PC-3 (cell line): ENCODE measurements around the gene ZDHHC1. TPM values are rescaled to one million over a fixed set of nuclear protein-coding genes. Genes with fewer than 3 reads are reported as not detected.

Experiments
- ATAC-seq: fragments of 200-7000 bp; cut with Tn5 transposase; 2 replicates; pipeline ENCODE4 v1.9.1; 2020; ENCODE audit warnings: mild to moderate bottlenecking, moderate library complexity
- BruUV-seq: library from RNA; stranded (reverse); fragments of 400-500 nt; replicated peaks from 2 replicates; lab custom pipeline; 2021; lab: Mats Ljungman, UMichigan
- CTCF ChIA-PET: fragments of 300-600 bp; sonication (Branson Sonifier 250); formaldehyde crosslinking; loops from one replicate; lab custom pipeline; 2022; ENCODE audit warnings: antibody characterized with exemption; lab: Charles Lee
- POLR2A ChIA-PET: fragments of 300-600 bp; sonication (Branson Sonifier 250); formaldehyde crosslinking; loops from one replicate; lab custom pipeline; 2022; ENCODE audit warnings: antibody characterized with exemption; ENCODE audit not compliant: unreplicated experiment; lab: Charles Lee
- DNase-seq: peaks from one replicate; pipeline ENCODE4 v3.0.0-alpha.2; 2015
- H2AFZ ChIP-seq: fragments of 300-600 bp; sonication (generic); 2 replicates; pipeline ENCODE4 v1.6.0; 2016; ENCODE audit warnings: antibody characterized with exemption, low read length
- H3F3A ChIP-seq: fragments of 300-600 bp; sonication (generic); one replicate; pipeline ENCODE4 v1.6.0; 2017; ENCODE audit warnings: antibody characterized with exemption, low read length, control low read depth, mild to moderate bottlenecking; ENCODE audit not compliant: unreplicated experiment
- H3K27ac ChIP-seq: fragments of 300-600 bp; sonication (generic); 2 replicates; pipeline ENCODE4 v1.5.1; 2016; ENCODE audit warnings: mild to moderate bottlenecking, low read length
- H3K27me3 ChIP-seq: fragments of 300-600 bp; sonication (generic); 2 replicates; pipeline ENCODE4 v1.6.1; 2016; ENCODE audit warnings: low read length, mixed read lengths
- H3K36me3 ChIP-seq: fragments of 300-600 bp; sonication (generic); 2 replicates; pipeline ENCODE4 v1.6.1; 2016; ENCODE audit warnings: low read depth, mixed run types, low read length, mixed read lengths
- H3K4me1 ChIP-seq: fragments of 300-600 bp; sonication (generic); 2 replicates; pipeline ENCODE4 v1.5.1; 2016; ENCODE audit warnings: low read length; ENCODE audit not compliant: insufficient read depth
- H3K4me2 ChIP-seq: fragments of 300-600 bp; sonication (generic); 2 replicates; pipeline ENCODE4 v1.6.0; 2016; ENCODE audit warnings: low read length
- H3K4me3 ChIP-seq: fragments of 300-600 bp; sonication (generic); 2 replicates; pipeline ENCODE4 v1.5.1; 2016; ENCODE audit warnings: mild to moderate bottlenecking, low read length, mixed read lengths
- H3K79me2 ChIP-seq: fragments of 300-600 bp; sonication (generic); 2 replicates; pipeline ENCODE4 v1.6.1; 2017; ENCODE audit warnings: low read length, mixed read lengths
- H3K9ac ChIP-seq: fragments of 300-600 bp; sonication (generic); 2 replicates; pipeline ENCODE4 v1.6.0; 2016; ENCODE audit warnings: mild to moderate bottlenecking, low read length
- H3K9me2 ChIP-seq: fragments of 300-600 bp; sonication (generic); replicated peaks from 2 replicates; pipeline ENCODE4 v1.6.1; 2016; ENCODE audit warnings: mixed run types, low read length, mixed read lengths
- H3K9me3 ChIP-seq: fragments of 300-600 bp; sonication (generic); 2 replicates; pipeline ENCODE4 v1.6.1; 2016; ENCODE audit warnings: low read length, mixed read lengths
- H4K20me1 ChIP-seq: fragments of 300-600 bp; sonication (generic); 2 replicates; pipeline ENCODE4 v1.6.1; 2016; ENCODE audit warnings: low read length, mixed read lengths
- EZH2 ChIP-seq: fragments of 300-600 bp; sonication (generic); IDR thresholded peaks from one replicate; pipeline ENCODE4 v1.6.1; 2017; ENCODE audit warnings: antibody characterized with exemption, mild to moderate bottlenecking, low read length; ENCODE audit not compliant: unreplicated experiment
- EZH2phosphoT487 ChIP-seq: fragments of 300-600 bp; sonication (generic); IDR thresholded peaks from 2 replicates; pipeline ENCODE4 v1.6.1; 2018; ENCODE audit warnings: mild to moderate bottlenecking, antibody characterized with exemption, low read length, borderline replicate concordance
- intact Hi-C: fragments of 100-400 bp; cut with micrococcal nuclease; formaldehyde crosslinking; loops from 2 replicates; pipeline ENCODE4 v1.9.0; 2023
- total RNA-seq: library from RNA; depleted of rRNA; stranded (reverse); fragments of >200 nt; gene quantifications from 2 replicates; pipeline ENCODE4 v1.2.3, GENCODE V29; 2014
- TF ChIP-seq, protein P1 (sequence below): fragments of 300-600 bp; sonication (generic); conservative IDR thresholded peaks from 2 replicates; pipeline ENCODE4 v1.5.1; 2017; ENCODE audit warnings: antibody characterized with exemption, low read depth, mild to moderate bottlenecking, low read length

Gene ZDHHC1
- total RNA-seq, 1 experiment from 2014 or later: 4.8 TPM

DNA sequence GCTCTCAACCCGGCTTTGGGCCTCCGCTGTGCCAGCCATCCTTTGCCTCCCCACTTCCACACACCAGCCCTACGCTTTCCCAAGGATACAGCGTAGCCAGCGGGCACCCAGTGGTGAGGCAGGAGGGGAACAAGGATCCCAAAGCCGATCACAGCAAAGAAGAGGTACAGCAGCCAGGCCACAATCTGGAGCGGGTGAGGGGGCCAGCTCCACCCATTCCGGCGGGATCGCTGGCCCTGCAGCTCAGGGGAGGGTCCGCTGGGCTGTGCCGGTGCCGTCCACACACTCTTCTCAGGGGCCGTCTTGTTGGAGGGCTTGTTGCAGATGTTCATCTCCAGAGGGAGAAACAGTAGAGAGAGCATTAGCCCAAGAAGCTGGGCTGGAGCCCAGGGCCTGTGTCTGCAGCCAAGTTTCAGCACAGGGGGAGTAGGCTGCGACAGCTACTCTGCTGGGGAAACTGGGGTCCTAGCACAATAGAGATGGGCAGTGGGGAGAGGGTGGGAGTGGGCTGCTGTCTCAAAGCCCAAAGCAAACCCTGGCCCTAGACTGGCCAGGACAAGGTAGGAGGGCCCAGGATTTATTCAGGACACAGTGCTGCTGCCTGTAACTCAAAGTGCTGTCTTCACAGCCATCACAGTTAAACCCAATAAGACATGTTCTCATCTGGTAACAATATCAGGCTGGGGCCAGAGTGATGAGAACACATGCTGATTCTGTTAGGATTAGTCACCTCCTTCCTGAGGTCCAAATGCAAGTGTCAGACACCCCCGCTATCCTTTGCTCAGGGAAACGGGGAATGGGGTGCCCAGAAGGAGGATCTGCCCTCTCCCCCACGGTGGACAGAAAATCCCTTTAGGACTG is 9.9 kb downstream of the ZDHHC1 start:
- Histone ChIP-seq H3K9me2 (no peaks in the 10 kb centered on the region), H3K27ac (no peak overlapping the region), H3K36me3 (no peaks in the 10 kb centered on the region), H2AFZ (no peak overlapping the region), H3F3A (no peaks in the 10 kb centered on the region), H3K4me3 (no peak overlapping the region), H3K79me2 (no peaks in the 10 kb centered on the region), H3K4me2 (no peak overlapping the region), H3K27me3 (no peaks in the 10 kb centered on the region), H4K20me1 (no peaks in the 10 kb centered on the region), H3K9me3 (no peaks in the 10 kb centered on the region), H3K9ac (no peak overlapping the region), H3K4me1 (peaks cover 34% of the 10 kb centered on the region)
- TF ChIP-seq EZH2phosphoT487: no peak
- TF ChIP-seq, protein P1, sequence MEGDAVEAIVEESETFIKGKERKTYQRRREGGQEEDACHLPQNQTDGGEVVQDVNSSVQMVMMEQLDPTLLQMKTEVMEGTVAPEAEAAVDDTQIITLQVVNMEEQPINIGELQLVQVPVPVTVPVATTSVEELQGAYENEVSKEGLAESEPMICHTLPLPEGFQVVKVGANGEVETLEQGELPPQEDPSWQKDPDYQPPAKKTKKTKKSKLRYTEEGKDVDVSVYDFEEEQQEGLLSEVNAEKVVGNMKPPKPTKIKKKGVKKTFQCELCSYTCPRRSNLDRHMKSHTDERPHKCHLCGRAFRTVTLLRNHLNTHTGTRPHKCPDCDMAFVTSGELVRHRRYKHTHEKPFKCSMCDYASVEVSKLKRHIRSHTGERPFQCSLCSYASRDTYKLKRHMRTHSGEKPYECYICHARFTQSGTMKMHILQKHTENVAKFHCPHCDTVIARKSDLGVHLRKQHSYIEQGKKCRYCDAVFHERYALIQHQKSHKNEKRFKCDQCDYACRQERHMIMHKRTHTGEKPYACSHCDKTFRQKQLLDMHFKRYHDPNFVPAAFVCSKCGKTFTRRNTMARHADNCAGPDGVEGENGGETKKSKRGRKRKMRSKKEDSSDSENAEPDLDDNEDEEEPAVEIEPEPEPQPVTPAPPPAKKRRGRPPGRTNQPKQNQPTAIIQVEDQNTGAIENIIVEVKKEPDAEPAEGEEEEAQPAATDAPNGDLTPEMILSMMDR: no peak
- CTCF ChIA-PET: no interaction called here
- POLR2A ChIA-PET: no interaction called here
- DNase-seq: peak; percentile 39
- ATAC-seq: peak; percentile 65
- intact Hi-C loops: no loop called here
- BruUV-seq: no TSS peak

DNA sequence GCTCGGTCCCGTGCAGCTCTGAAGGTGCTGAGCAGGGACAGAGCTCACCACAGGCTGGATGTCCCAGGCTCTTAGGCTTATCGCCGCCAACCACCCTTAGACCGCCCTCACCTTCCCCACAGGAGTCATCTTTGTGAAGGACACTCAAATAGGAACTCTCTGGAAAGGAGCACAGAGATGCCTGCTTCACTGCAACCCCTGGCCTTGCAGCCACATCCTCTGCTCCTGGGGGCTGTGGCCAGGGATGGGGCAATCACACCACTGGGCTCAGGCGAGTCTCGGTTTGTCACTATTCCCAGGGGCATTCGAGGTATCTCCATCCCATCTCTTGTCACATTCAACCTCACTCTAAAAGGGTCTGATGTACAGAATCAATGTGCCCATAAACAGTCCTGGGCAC is 10.9 kb downstream of the ZDHHC1 start:
- Histone ChIP-seq H3K27me3 (no peaks in the 10 kb centered on the region), H3K9me2 (no peaks in the 10 kb centered on the region), H3K9ac (peak overlapping the region; percentile 21; the same call in 1 of the 2 replicates), H3K4me1 (peaks cover 34% of the 10 kb centered on the region), H3F3A (no peaks in the 10 kb centered on the region), H3K27ac (peak overlapping the region; percentile 96), H3K4me3 (no peak overlapping the region), H2AFZ (no peak overlapping the region), H3K9me3 (no peaks in the 10 kb centered on the region), H3K4me2 (peak overlapping the region; percentile 44), H4K20me1 (no peaks in the 10 kb centered on the region), H3K79me2 (no peaks in the 10 kb centered on the region), H3K36me3 (no peaks in the 10 kb centered on the region)
- TF ChIP-seq EZH2 (no peak), EZH2phosphoT487 (no peak)
- TF ChIP-seq, protein P1: no peak
- DNase-seq: no peak
- no peak for ATAC-seq
- TSS peak; percentile 56 for BruUV-seq
- ChIA-PET CTCF (no interaction called here), POLR2A (no interaction called here)
- intact Hi-C loops: no loop called here

DNA sequence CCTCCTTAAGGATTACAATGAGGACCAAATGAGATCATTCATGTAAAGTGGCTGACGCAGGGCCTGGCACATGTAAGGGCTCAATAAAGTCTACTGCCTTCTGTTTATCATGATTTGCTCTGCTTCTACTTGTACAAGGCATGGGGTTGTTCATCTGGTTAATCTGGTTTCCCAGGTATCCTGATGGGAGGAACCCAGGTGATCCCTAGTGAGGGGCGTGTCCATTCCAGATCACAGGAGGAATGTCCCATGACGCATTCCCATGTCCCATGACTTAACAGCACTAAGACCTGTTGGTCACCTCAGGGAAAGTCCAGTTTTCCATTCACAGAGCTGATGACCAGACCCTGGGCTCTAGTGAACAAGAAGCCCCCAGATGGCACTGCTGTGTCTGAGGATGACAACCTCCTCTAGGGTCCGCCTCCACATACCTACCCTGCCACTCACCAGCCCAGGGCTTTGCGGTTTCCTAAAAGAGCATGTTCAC is 11.5 kb downstream of the ZDHHC1 start:
- POLR2A ChIA-PET: no interaction called here
- peak; percentile 83 for ATAC-seq

More for the DNA sequence above, 11.5 kb downstream of the ZDHHC1 start:
- no TSS peak for BruUV-seq
- Histone ChIP-seq H3K9ac (peak overlapping the region; percentile 62; the same call in 1 of the 2 replicates), H3K4me3 (no peak overlapping the region), H3K9me2 (no peaks in the 10 kb centered on the region), H3K36me3 (no peaks in the 10 kb centered on the region), H3K4me1 (peaks cover 34% of the 10 kb centered on the region), H3K4me2 (peak overlapping the region; percentile 66), H3K27me3 (no peaks in the 10 kb centered on the region), H4K20me1 (no peaks in the 10 kb centered on the region), H3F3A (no peaks in the 10 kb centered on the region), H3K9me3 (no peaks in the 10 kb centered on the region), H3K27ac (peak overlapping the region; percentile 96), H2AFZ (no peak overlapping the region), H3K79me2 (no peaks in the 10 kb centered on the region)
- DNase-seq: peak; percentile 96
- intact Hi-C loops: no loop called here
- TF ChIP-seq, protein P1: no peak
- TF ChIP-seq EZH2phosphoT487: no peak
- no peak for TF ChIP-seq EZH2
- CTCF ChIA-PET: no interaction called here
